SU-DHL-6 (cell line): ENCODE data around the gene WWOX.

Experiments
- H2AFZ ChIP-seq: fragments of 200-600 bp; sonication (generic); 2 replicates; pipeline ENCODE4 v1.6.1; 2014; ENCODE audit warnings: low read depth, mild to moderate bottlenecking, moderate library complexity, mixed read lengths, antibody characterized with exemption, low read length; ENCODE audit not compliant: severe bottlenecking
- H3F3A ChIP-seq: fragments of 200-600 bp; shearing (Covaris generic); 2 replicates; pipeline ENCODE4 v1.6.0; 2016; ENCODE audit warnings: antibody characterized with exemption, mild to moderate bottlenecking; ENCODE audit not compliant: insufficient read depth
- H3K27ac ChIP-seq: fragments of 200-600 bp; sonication (generic); 2 replicates; pipeline ENCODE4 v1.5.1; 2016; ENCODE audit warnings: low read depth, mild to moderate bottlenecking, low read length, moderate library complexity, mixed read lengths
- H3K27me3 ChIP-seq: fragments of 200-600 bp; sonication (generic), shearing (Covaris generic); 2 replicates; pipeline ENCODE4 v1.6.0; 2014; ENCODE audit warnings: mild to moderate bottlenecking, low read length
- H3K36me3 ChIP-seq: fragments of 200-600 bp; sonication (generic); 2 replicates; pipeline ENCODE4 v1.6.1; 2014; ENCODE audit warnings: mild to moderate bottlenecking, low read length, mixed read lengths
- H3K4me2 ChIP-seq: fragments of 300-600, 200-600 bp; shearing (Covaris generic), sonication (generic); 2 replicates; pipeline ENCODE4 v1.6.0; 2014; ENCODE audit warnings: low read length, low read depth, mild to moderate bottlenecking; ENCODE audit not compliant: poor library complexity, severe bottlenecking
- H3K4me3 ChIP-seq: fragments of 200-600 bp; sonication (generic); 2 replicates; pipeline ENCODE4 v1.5.1; 2014; ENCODE audit warnings: antibody characterized with exemption, low read length, mild to moderate bottlenecking, mixed read lengths; ENCODE audit not compliant: insufficient read depth, poor library complexity, severe bottlenecking
- H3K79me2 ChIP-seq: fragments of 200-600 bp; sonication (generic); 2 replicates; pipeline ENCODE4 v1.6.1; 2014; ENCODE audit warnings: mild to moderate bottlenecking, low read length, moderate library complexity; ENCODE audit not compliant: insufficient read depth
- H3K9ac ChIP-seq: fragments of 200-600 bp; sonication (generic); 2 replicates; pipeline ENCODE4 v1.7.0; 2014; ENCODE audit warnings: mild to moderate bottlenecking, low read length
- H3K9me2 ChIP-seq: fragments of 200-600 bp; sonication (generic); replicated peaks from 2 replicates; pipeline ENCODE4 v1.6.1; 2014; ENCODE audit warnings: low read length; ENCODE audit not compliant: insufficient read depth
- H3K9me3 ChIP-seq: fragments of 200-600 bp; sonication (generic); 2 replicates; pipeline ENCODE4 v1.6.1; 2014; ENCODE audit warnings: low read length, mixed read lengths; ENCODE audit not compliant: insufficient read depth
- H4K20me1 ChIP-seq: fragments of 200-600 bp; sonication (generic); 2 replicates; pipeline ENCODE4 v1.6.1; 2014; ENCODE audit warnings: low read depth, mild to moderate bottlenecking, antibody characterized with exemption, low read length, moderate library complexity, mixed read lengths
- CTCF ChIP-seq: fragments of 200-600 bp; sonication (generic); IDR thresholded peaks from one replicate; pipeline ENCODE4 v1.5.1; 2017; ENCODE audit warnings: antibody characterized with exemption, mild to moderate bottlenecking, low read length, moderate library complexity; ENCODE audit not compliant: insufficient read depth, poor library complexity, severe bottlenecking
- EZH2phosphoT487 ChIP-seq: fragments of 200-600 bp; sonication (generic), shearing (Covaris generic); conservative IDR thresholded peaks from 2 replicates; pipeline ENCODE4 v1.6.1; 2018; ENCODE audit warnings: mild to moderate bottlenecking, antibody characterized with exemption, low read length, moderate library complexity, mixed read lengths

WWOX gene

GRCh38 chr16:78118469-78119025 is 19.1 kb downstream of the WWOX start:
- H3K79me2 ChIP-seq: no peaks in the 10 kb centered on the region

DNA sequence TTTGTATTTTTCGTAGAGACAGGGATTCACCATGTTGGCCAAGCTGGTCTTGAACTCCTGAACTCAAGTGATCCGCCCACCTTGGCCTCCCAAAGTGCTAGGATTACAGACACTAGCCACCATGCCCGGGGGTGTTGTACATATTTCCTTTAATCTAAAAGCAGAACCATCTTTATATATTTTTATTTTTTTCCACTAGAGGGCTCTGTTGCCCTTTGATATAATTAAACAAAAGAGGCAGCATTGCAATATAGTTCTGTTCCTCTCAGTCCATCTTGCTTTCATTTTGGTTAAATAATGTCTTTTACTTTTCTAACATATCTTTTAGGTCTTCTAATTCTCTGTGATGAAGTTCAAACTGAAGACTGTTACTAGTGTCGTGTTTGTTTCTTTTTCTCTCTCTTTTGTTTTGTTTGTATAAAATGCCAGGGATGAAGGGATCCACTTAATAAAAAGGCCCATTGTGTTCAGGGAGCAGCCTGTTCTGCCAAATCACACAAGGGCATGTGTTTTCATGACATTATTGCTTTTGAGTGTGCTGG is 23.4 kb downstream of the WWOX start:
- Histone ChIP-seq H3K4me2 (no peak overlapping the region), H3K4me3 (no peak overlapping the region), H3K79me2 (peaks cover 6% of the 10 kb centered on the region; the same call in 1 of the 2 replicates), H3K27me3 (no peaks in the 10 kb centered on the region), H3K36me3 (no peaks in the 10 kb centered on the region; the same call in 1 of the 2 replicates), H3F3A (no peaks in the 10 kb centered on the region), H3K27ac (no peak overlapping the region), H3K9me2 (no peaks in the 10 kb centered on the region), H3K9me3 (no peaks in the 10 kb centered on the region), H3K9ac (no peak overlapping the region), H4K20me1 (no peaks in the 10 kb centered on the region), H2AFZ (no peak overlapping the region)
- TF ChIP-seq CTCF (no peak), EZH2phosphoT487 (no peak)

More at GRCh38 chr16:78118469-78119025, 19.1 kb downstream of the WWOX start:
- Histone ChIP-seq H2AFZ (no peak overlapping the region), H3K27ac (no peak overlapping the region), H3K9me2 (no peaks in the 10 kb centered on the region), H3K9me3 (no peaks in the 10 kb centered on the region), H3F3A (no peaks in the 10 kb centered on the region), H4K20me1 (no peaks in the 10 kb centered on the region), H3K36me3 (peaks cover 4% of the 10 kb centered on the region; the same call in 1 of the 2 replicates), H3K27me3 (no peaks in the 10 kb centered on the region), H3K4me2 (no peak overlapping the region), H3K4me3 (no peak overlapping the region), H3K9ac (no peak overlapping the region)
- TF ChIP-seq EZH2phosphoT487: no peak
- no peak for TF ChIP-seq CTCF

- Histone ChIP-seq H3K9me2 (no peaks in the 10 kb centered on the region), H3K9ac (no peak overlapping the region), H3K36me3 (no peaks in the 10 kb centered on the region; the same call in 1 of the 2 replicates), H3F3A (no peaks in the 10 kb centered on the region), H4K20me1 (no peaks in the 10 kb centered on the region), H3K9me3 (no peaks in the 10 kb centered on the region), H3K79me2 (peaks cover 15% of the 10 kb centered on the region; the same call in 1 of the 2 replicates), H3K4me3 (no peak overlapping the region), H3K27ac (no peak overlapping the region), H3K4me2 (no peak overlapping the region), H2AFZ (no peak overlapping the region), H3K27me3 (no peaks in the 10 kb centered on the region)
- no peak for TF ChIP-seq CTCF
- no peak for TF ChIP-seq EZH2phosphoT487
Measured at GRCh38 chr16:78125112-78125844, 25.8 kb downstream of the WWOX start.
